Measurements from ENCODE around the gene CBFA2T2. TPM values are rescaled to one million over a fixed set of nuclear protein-coding genes. Genes with fewer than 3 reads are reported as not detected.
A peak's percentile ranks its signal among the peaks of the same experiment; 100 is the strongest.
"Not testable (repeated sequence)": the region's sequence is repeated elsewhere in the genome, so short reads cannot be mapped to it uniquely, and the experiment has no call there.

CBFA2T2 gene
- polyA plus RNA-seq, 1 donor from 2014 or later, result 22.8 TPM

- H3K36me3 Mint-ChIP-seq, H3K27ac Mint-ChIP-seq, H3K9me3 Mint-ChIP-seq, H3K4me3 Mint-ChIP-seq, H3K27me3 Mint-ChIP-seq: not testable (repeated sequence)
- H3K4me1 Mint-ChIP-seq, result peaks cover 18 to 29% (median 28%) of the 10 kb centered on the region in 3 donors
Measured at GRCh38 chr20:33509057-33509456, 19.2 kb downstream of the CBFA2T2 start.

GRCh38 chr20:33511876-33512275, 22.0 kb downstream of the CBFA2T2 start:
- peak overlapping the region in 1 of 3 donors; percentile 53 for H3K27ac Mint-ChIP-seq
- peaks cover 20 to 30% (median 24%) of the 10 kb centered on the region in 3 donors for H3K4me1 Mint-ChIP-seq
- not testable (repeated sequence) for H3K36me3 Mint-ChIP-seq, H3K4me3 Mint-ChIP-seq, H3K9me3 Mint-ChIP-seq, H3K27me3 Mint-ChIP-seq

GRCh38 chr20:33515569-33516216, 25.8 kb downstream of the CBFA2T2 start:
- Mint-ChIP-seq H3K9me3 (no peaks in the 10 kb centered on the region), H3K4me1 (peaks cover 15 to 23% (median 19%) of the 10 kb centered on the region in 3 donors), H3K4me3 (no peak overlapping the region), H3K27me3 (no peaks in the 10 kb centered on the region), H3K27ac (no peak overlapping the region), H3K36me3 (peaks cover 2% of the 10 kb centered on the region)

GRCh38 chr20:33516882-33517281, 27.0 kb downstream of the CBFA2T2 start:
- Mint-ChIP-seq H3K27ac (no peak overlapping the region), H3K4me1 (peaks cover 26 to 32% (median 27%) of the 10 kb centered on the region in 3 donors), H3K27me3 (no peaks in the 10 kb centered on the region), H3K9me3 (no peaks in the 10 kb centered on the region), H3K4me3 (no peak overlapping the region), H3K36me3 (peaks cover 5% of the 10 kb centered on the region)

- Mint-ChIP-seq H3K4me3 (no peak overlapping the region), H3K27me3 (no peaks in the 10 kb centered on the region), H3K9me3 (no peaks in the 10 kb centered on the region), H3K36me3 (peaks cover 5% of the 10 kb centered on the region), H3K27ac (no peak overlapping the region), H3K4me1 (peaks cover 22 to 30% (median 26%) of the 10 kb centered on the region in 3 donors)
Measured at GRCh38 chr20:33518071-33518470, 28.2 kb downstream of the CBFA2T2 start.

- no peak overlapping the region for H3K4me3 Mint-ChIP-seq
- peaks cover 18 to 28% (median 20%) of the 10 kb centered on the region in 3 donors for H3K4me1 Mint-ChIP-seq
- peak overlapping the region in 2 of 3 donors; percentile 33 to 73 for H3K27ac Mint-ChIP-seq
- no peaks in the 10 kb centered on the region for H3K9me3 Mint-ChIP-seq
- H3K36me3 Mint-ChIP-seq, result peaks cover 5% of the 10 kb centered on the region
- no peaks in the 10 kb centered on the region for H3K27me3 Mint-ChIP-seq
Measured at GRCh38 chr20:33521461-33521860, 31.6 kb downstream of the CBFA2T2 start.

- H3K27ac Mint-ChIP-seq, result no peak overlapping the region
- peaks cover 5% of the 10 kb centered on the region for H3K36me3 Mint-ChIP-seq
- H3K4me3 Mint-ChIP-seq, result no peak overlapping the region
- H3K4me1 Mint-ChIP-seq, result peaks cover 12 to 22% (median 16%) of the 10 kb centered on the region in 3 donors
- H3K9me3 Mint-ChIP-seq, result no peaks in the 10 kb centered on the region
- H3K27me3 Mint-ChIP-seq, result no peaks in the 10 kb centered on the region
Measured at GRCh38 chr20:33522256-33522820, 32.4 kb downstream of the CBFA2T2 start.

- Mint-ChIP-seq H3K27ac (no peak overlapping the region), H3K27me3 (no peaks in the 10 kb centered on the region), H3K4me1 (peaks cover 12 to 22% (median 17%) of the 10 kb centered on the region in 3 donors), H3K36me3 (peaks cover 5% of the 10 kb centered on the region), H3K9me3 (no peaks in the 10 kb centered on the region), H3K4me3 (no peak overlapping the region)
Measured at GRCh38 chr20:33524261-33524660, 34.4 kb downstream of the CBFA2T2 start.

- Mint-ChIP-seq H3K27me3 (no peaks in the 10 kb centered on the region), H3K4me1 (peaks cover 4 to 13% (median 9%) of the 10 kb centered on the region in 3 donors), H3K27ac (no peak overlapping the region), H3K36me3 (no peaks in the 10 kb centered on the region), H3K4me3 (no peak overlapping the region), H3K9me3 (no peaks in the 10 kb centered on the region)
Measured at GRCh38 chr20:33526769-33527168, 36.9 kb downstream of the CBFA2T2 start.

GRCh38 chr20:33531047-33531877, 41.4 kb downstream of the CBFA2T2 start:
- no peak overlapping the region for H3K27ac Mint-ChIP-seq
- peaks cover 3% of the 10 kb centered on the region for H3K36me3 Mint-ChIP-seq
- peaks cover 6 to 20% (median 17%) of the 10 kb centered on the region in 3 donors for H3K4me1 Mint-ChIP-seq
- peak overlapping the region in 1 of 4 donors; percentile 20 for H3K4me3 Mint-ChIP-seq
- H3K9me3 Mint-ChIP-seq, result no peaks in the 10 kb centered on the region
- H3K27me3 Mint-ChIP-seq, result no peaks in the 10 kb centered on the region

GRCh38 chr20:33531885-33532284, 42.0 kb downstream of the CBFA2T2 start:
- H3K27me3 Mint-ChIP-seq, result no peaks in the 10 kb centered on the region
- no peak overlapping the region for H3K27ac Mint-ChIP-seq
- no peaks in the 10 kb centered on the region for H3K9me3 Mint-ChIP-seq
- H3K36me3 Mint-ChIP-seq, result peaks cover 3% of the 10 kb centered on the region
- no peak overlapping the region for H3K4me3 Mint-ChIP-seq
- peaks cover 6 to 20% (median 15%) of the 10 kb centered on the region in 3 donors for H3K4me1 Mint-ChIP-seq

- H3K9me3 Mint-ChIP-seq, result no peaks in the 10 kb centered on the region
- no peaks in the 10 kb centered on the region for H3K27me3 Mint-ChIP-seq
- peaks cover 5% of the 10 kb centered on the region for H3K36me3 Mint-ChIP-seq
- H3K4me1 Mint-ChIP-seq, result peaks cover 6 to 21% (median 20%) of the 10 kb centered on the region in 3 donors
- H3K27ac Mint-ChIP-seq, result no peak overlapping the region
- peak overlapping the region in 1 of 4 donors; percentile 60 for H3K4me3 Mint-ChIP-seq
Measured at GRCh38 chr20:33532753-33533459, 43.0 kb downstream of the CBFA2T2 start.

- H3K9me3 Mint-ChIP-seq, H3K27me3 Mint-ChIP-seq, H3K27ac Mint-ChIP-seq, H3K36me3 Mint-ChIP-seq, H3K4me3 Mint-ChIP-seq: not testable (repeated sequence)
- peaks cover 14 to 32% (median 32%) of the 10 kb centered on the region in 3 donors for H3K4me1 Mint-ChIP-seq
Measured at GRCh38 chr20:33535717-33536116, 45.8 kb downstream of the CBFA2T2 start.

GRCh38 chr20:33537608-33538007, 47.7 kb downstream of the CBFA2T2 start:
- no peaks in the 10 kb centered on the region for H3K9me3 Mint-ChIP-seq
- H3K27me3 Mint-ChIP-seq, result no peaks in the 10 kb centered on the region
- no peak overlapping the region for H3K27ac Mint-ChIP-seq
- peaks cover 7% of the 10 kb centered on the region for H3K36me3 Mint-ChIP-seq
- peaks cover 14 to 30% (median 23%) of the 10 kb centered on the region in 3 donors for H3K4me1 Mint-ChIP-seq
- no peak overlapping the region for H3K4me3 Mint-ChIP-seq

- Mint-ChIP-seq H3K9me3 (no peaks in the 10 kb centered on the region), H3K27me3 (no peaks in the 10 kb centered on the region), H3K36me3 (peaks cover 4% of the 10 kb centered on the region), H3K4me1 (peaks cover 12 to 28% (median 26%) of the 10 kb centered on the region in 3 donors), H3K4me3 (no peak overlapping the region), H3K27ac (no peak overlapping the region)
Measured at GRCh38 chr20:33539129-33539528, 49.2 kb downstream of the CBFA2T2 start.
